K562 (cell line): Measurements from ENCODE around the gene HPCA. TPM values are rescaled to one million over a fixed set of nuclear protein-coding genes. Genes with fewer than 3 reads are reported as not detected.
A peak's percentile ranks its signal among the peaks of the same experiment; 100 is the strongest.

ENCODE experiments used
- KLF1 ChIP-seq: fragments of 450-650 bp; IDR thresholded peaks from 2 replicates; pipeline ENCODE4 v1.6.1; 2016; ENCODE audit warnings: missing genetic modification characterization, missing compliant biosample characterization
- MED1 ChIP-seq: sonication (generic); formaldehyde crosslinking; IDR thresholded peaks from 2 replicates; pipeline ENCODE4 v1.8.1; 2023; ENCODE audit warnings: missing genetic modification reagents, borderline replicate concordance
- NONO ChIP-seq, 2 experiments: fragments of 200-400 bp in 1 of 2; fragments of 450-650 bp in 1 of 2; formaldehyde crosslinking in 1 of 2; IDR thresholded peaks; 2 replicates each; pipeline ENCODE4 v1.6.1; 2017; ENCODE audit warnings: low read depth in 2 of 2, mild to moderate bottlenecking in 2 of 2, moderate library complexity in 2 of 2, low read length in 1 of 2
- NUFIP1 ChIP-seq: fragments of 450-650 bp; IDR thresholded peaks from 2 replicates; pipeline ENCODE4 v1.6.1; 2018; ENCODE audit not compliant: partially characterized antibody
- ZBTB7A ChIP-seq: IDR thresholded peaks from 2 replicates; pipeline ENCODE4 v1.6.1; 2011; ENCODE audit warnings: low read depth, mild to moderate bottlenecking, low read length, moderate library complexity, borderline replicate concordance; ENCODE audit not compliant: control insufficient read depth
- polyA plus RNA-seq, 8 experiments: library from polyadenylated mRNA; depleted of rRNA in 4 of 8; stranded (reverse) in 5 of 8; unstranded in 3 of 8; fragments of >200 nt; fragmentation: Nextera tagmentation in 2 of 8; fragmentation: Illumina TruSeq in 1 of 8; extraction: Ambion mirVana in 2 of 8; extraction: Trizol in 1 of 8; gene quantifications; 2 replicates each; pipeline versions ENCODE4 v1.2.1 to v1.2.3, GENCODE V29; 2011 to 2014; ENCODE audit warnings: inconsistent platforms in 1 of 8, missing spikeins in 1 of 8
- total RNA-seq, 7 experiments: library from RNA; depleted of rRNA in 6 of 7; stranded (reverse); fragments of >200 nt in 6 of 7; fragmentation: Illumina TruSeq in 2 of 7; extraction: Trizol in 2 of 7; gene quantifications; 2 replicates each; pipeline versions ENCODE4 v1.2.1 to v1.2.3, GENCODE V29; 2011 to 2021; ENCODE audit warnings: low replicate concordance in 1 of 7
- TF ChIP-seq, protein P1 (sequence below), 2 experiments: fragments of 450-650 bp in 1 of 2; sonication (generic) in 1 of 2; formaldehyde crosslinking in 1 of 2; IDR thresholded peaks; 2 replicates each; pipeline versions ENCODE4 v1.7.1 to v1.9.0; 2016 to 2022; ENCODE audit warnings: inconsistent platforms in 1 of 2, mild to moderate bottlenecking in 1 of 2, missing genetic modification reagents in 1 of 2
- TF ChIP-seq, protein P2 (sequence below): sonication (generic); formaldehyde crosslinking; IDR thresholded peaks from 2 replicates; pipeline ENCODE4 v1.9.0; 2022; ENCODE audit warnings: mild to moderate bottlenecking, missing genetic modification reagents
- TF ChIP-seq, protein P3 (sequence below), 2 experiments: fragments of 450-650 bp; conservative IDR thresholded peaks; 2 replicates each; pipeline ENCODE4 v1.6.1; 2017; ENCODE audit warnings: mild to moderate bottlenecking in 2 of 2, moderate library complexity in 2 of 2
- TF ChIP-seq, protein P4 (sequence below): sonication (generic); formaldehyde crosslinking; IDR thresholded peaks from 2 replicates; pipeline ENCODE4 v1.8.0; 2022; ENCODE audit warnings: mild to moderate bottlenecking, missing genetic modification reagents

The HPCA gene
- total and polyA plus RNA-seq, 9 of the 15 experiments (the other 6 are each of a cell fraction or from before 2014, with no cell fraction given), result not detected

DNA sequence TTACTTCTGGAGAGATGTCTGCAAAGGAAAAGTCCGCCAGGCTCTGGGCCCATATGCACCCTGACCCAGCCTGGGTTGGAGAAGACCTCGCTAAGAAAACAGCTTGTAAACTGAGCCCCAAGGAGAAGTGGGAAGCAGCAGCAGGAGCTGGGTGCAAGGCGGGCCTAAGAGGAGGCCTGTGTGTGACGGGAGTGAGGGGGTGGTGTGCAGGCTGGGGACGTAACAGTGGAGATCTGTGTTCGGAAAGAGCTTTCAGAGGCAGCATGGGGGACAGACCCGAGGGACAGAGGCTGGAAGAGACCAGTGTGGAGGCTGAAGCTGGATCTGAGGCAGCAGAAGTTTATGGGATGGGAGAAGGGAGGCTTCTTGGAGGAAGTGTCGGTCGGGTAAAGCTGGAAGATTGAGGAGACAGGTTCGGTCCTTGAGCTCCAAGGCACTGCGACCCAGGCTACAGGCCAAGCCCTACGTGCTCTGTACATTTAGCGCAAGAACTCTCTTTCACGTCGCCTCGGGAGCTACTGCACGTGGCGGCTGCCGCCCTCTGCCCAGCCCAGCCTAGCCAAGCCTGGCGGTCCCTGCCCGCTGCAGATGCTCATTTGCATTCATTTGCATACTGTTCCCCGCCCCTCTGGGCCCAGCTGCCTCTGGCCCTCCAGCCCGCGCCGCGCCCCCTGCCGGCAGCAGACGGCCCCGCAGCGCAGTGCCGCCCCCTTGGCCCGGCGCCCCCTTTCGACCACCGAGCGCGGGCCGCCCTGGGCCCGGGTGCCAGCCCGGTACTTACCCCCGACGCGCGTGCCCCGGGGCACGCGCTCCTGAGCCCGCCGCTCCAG, 6.3 kb downstream of the HPCA start (continued):
- TF ChIP-seq, protein P1, sequence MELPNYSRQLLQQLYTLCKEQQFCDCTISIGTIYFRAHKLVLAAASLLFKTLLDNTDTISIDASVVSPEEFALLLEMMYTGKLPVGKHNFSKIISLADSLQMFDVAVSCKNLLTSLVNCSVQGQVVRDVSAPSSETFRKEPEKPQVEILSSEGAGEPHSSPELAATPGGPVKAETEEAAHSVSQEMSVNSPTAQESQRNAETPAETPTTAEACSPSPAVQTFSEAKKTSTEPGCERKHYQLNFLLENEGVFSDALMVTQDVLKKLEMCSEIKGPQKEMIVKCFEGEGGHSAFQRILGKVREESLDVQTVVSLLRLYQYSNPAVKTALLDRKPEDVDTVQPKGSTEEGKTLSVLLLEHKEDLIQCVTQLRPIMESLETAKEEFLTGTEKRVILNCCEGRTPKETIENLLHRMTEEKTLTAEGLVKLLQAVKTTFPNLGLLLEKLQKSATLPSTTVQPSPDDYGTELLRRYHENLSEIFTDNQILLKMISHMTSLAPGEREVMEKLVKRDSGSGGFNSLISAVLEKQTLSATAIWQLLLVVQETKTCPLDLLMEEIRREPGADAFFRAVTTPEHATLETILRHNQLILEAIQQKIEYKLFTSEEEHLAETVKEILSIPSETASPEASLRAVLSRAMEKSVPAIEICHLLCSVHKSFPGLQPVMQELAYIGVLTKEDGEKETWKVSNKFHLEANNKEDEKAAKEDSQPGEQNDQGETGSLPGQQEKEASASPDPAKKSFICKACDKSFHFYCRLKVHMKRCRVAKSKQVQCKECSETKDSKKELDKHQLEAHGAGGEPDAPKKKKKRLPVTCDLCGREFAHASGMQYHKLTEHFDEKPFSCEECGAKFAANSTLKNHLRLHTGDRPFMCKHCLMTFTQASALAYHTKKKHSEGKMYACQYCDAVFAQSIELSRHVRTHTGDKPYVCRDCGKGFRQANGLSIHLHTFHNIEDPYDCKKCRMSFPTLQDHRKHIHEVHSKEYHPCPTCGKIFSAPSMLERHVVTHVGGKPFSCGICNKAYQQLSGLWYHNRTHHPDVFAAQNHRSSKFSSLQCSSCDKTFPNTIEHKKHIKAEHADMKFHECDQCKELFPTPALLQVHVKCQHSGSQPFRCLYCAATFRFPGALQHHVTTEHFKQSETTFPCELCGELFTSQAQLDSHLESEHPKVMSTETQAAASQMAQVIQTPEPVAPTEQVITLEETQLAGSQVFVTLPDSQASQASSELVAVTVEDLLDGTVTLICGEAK (IDR thresholded peaks at IDR 0.05), result no peak
- TF ChIP-seq, protein P1 (CRISPR knock-in tag; IDR thresholded peaks at IDR 0.05), result no peak
- TF ChIP-seq ZBTB7A (peak; percentile 99), MED1 (CRISPR knock-in tag) (no peak), NUFIP1 (no peak), NONO (IDR thresholded peaks at IDR 0.05; ENCODE audit: low read depth in 2 of 2, low read length in 1 of 2) (peak in 1 of 2 experiments; percentile 51; a peak in 1 of 4 replicates), KLF1 (tag) (peak; percentile 67; the same call in 1 of the 2 replicates)
- TF ChIP-seq, protein P2, sequence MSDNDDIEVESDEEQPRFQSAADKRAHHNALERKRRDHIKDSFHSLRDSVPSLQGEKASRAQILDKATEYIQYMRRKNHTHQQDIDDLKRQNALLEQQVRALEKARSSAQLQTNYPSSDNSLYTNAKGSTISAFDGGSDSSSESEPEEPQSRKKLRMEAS (CRISPR knock-in tag), result peak; percentile 40; the same call in 1 of the 2 replicates
- TF ChIP-seq, protein P3, sequence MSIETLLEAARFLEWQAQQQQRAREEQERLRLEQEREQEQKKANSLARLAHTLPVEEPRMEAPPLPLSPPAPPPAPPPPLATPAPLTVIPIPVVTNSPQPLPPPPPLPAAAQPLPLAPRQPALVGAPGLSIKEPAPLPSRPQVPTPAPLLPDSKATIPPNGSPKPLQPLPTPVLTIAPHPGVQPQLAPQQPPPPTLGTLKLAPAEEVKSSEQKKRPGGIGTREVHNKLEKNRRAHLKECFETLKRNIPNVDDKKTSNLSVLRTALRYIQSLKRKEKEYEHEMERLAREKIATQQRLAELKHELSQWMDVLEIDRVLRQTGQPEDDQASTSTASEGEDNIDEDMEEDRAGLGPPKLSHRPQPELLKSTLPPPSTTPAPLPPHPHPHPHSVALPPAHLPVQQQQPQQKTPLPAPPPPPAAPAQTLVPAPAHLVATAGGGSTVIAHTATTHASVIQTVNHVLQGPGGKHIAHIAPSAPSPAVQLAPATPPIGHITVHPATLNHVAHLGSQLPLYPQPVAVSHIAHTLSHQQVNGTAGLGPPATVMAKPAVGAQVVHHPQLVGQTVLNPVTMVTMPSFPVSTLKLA (conservative IDR thresholded peaks at IDR 0.05), result no peak
- TF ChIP-seq, protein P4, sequence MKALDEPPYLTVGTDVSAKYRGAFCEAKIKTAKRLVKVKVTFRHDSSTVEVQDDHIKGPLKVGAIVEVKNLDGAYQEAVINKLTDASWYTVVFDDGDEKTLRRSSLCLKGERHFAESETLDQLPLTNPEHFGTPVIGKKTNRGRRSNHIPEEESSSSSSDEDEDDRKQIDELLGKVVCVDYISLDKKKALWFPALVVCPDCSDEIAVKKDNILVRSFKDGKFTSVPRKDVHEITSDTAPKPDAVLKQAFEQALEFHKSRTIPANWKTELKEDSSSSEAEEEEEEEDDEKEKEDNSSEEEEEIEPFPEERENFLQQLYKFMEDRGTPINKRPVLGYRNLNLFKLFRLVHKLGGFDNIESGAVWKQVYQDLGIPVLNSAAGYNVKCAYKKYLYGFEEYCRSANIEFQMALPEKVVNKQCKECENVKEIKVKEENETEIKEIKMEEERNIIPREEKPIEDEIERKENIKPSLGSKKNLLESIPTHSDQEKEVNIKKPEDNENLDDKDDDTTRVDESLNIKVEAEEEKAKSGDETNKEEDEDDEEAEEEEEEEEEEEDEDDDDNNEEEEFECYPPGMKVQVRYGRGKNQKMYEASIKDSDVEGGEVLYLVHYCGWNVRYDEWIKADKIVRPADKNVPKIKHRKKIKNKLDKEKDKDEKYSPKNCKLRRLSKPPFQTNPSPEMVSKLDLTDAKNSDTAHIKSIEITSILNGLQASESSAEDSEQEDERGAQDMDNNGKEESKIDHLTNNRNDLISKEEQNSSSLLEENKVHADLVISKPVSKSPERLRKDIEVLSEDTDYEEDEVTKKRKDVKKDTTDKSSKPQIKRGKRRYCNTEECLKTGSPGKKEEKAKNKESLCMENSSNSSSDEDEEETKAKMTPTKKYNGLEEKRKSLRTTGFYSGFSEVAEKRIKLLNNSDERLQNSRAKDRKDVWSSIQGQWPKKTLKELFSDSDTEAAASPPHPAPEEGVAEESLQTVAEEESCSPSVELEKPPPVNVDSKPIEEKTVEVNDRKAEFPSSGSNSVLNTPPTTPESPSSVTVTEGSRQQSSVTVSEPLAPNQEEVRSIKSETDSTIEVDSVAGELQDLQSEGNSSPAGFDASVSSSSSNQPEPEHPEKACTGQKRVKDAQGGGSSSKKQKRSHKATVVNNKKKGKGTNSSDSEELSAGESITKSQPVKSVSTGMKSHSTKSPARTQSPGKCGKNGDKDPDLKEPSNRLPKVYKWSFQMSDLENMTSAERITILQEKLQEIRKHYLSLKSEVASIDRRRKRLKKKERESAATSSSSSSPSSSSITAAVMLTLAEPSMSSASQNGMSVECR, result peak; percentile 59; the same call in 1 of the 2 replicates
